WTC11 (cell line): ENCODE results near the gene TDP1.

Experiments used
- MXD4 ChIP-seq: fragments of 250-450 bp; sonication (Bioruptor Pico); IDR thresholded peaks from 2 replicates; pipeline ENCODE4 v1.8.0; 2021; ENCODE audit warnings: mild to moderate bottlenecking, moderate library complexity, borderline replicate concordance
- TF ChIP-seq, protein P1 (sequence below): fragments of 200-600 bp; IDR thresholded peaks from 2 replicates; pipeline ENCODE4 v1.8.0; 2022; ENCODE audit warnings: antibody characterized with exemption

DNA sequence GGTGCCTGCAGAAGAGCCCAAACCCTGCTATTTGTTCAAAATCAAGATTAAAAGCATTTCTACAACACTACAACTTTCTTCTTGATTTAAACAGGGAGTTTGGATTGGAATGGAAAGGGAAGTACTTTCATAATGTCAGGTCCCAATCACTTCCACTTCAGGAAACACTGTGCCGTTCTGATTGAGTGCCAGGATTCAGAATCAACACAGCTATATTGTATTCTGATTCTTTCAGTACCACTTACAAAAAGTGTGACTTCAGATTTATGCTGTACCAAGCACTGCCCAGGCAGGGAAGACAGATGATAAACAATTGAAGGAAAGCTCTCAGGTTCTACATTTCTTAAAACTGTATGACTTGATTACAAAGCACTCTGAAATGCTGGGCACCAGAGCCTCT, 3.2 kb downstream of the TDP1 start:
- TF ChIP-seq MXD4 (CRISPR knock-in tag) = no peak
- TF ChIP-seq, protein P1, sequence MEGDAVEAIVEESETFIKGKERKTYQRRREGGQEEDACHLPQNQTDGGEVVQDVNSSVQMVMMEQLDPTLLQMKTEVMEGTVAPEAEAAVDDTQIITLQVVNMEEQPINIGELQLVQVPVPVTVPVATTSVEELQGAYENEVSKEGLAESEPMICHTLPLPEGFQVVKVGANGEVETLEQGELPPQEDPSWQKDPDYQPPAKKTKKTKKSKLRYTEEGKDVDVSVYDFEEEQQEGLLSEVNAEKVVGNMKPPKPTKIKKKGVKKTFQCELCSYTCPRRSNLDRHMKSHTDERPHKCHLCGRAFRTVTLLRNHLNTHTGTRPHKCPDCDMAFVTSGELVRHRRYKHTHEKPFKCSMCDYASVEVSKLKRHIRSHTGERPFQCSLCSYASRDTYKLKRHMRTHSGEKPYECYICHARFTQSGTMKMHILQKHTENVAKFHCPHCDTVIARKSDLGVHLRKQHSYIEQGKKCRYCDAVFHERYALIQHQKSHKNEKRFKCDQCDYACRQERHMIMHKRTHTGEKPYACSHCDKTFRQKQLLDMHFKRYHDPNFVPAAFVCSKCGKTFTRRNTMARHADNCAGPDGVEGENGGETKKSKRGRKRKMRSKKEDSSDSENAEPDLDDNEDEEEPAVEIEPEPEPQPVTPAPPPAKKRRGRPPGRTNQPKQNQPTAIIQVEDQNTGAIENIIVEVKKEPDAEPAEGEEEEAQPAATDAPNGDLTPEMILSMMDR = no peak
